Measurements from ENCODE around the gene ANK3. TPM values are rescaled to one million over a fixed set of nuclear protein-coding genes. Genes with fewer than 3 reads are reported as not detected.
A peak's percentile ranks its signal among the peaks of the same experiment; 100 is the strongest.

Gene ANK3
- total and polyA plus RNA-seq, 2 donors from 2014 or later: 38.2 to 214 TPM

DNA sequence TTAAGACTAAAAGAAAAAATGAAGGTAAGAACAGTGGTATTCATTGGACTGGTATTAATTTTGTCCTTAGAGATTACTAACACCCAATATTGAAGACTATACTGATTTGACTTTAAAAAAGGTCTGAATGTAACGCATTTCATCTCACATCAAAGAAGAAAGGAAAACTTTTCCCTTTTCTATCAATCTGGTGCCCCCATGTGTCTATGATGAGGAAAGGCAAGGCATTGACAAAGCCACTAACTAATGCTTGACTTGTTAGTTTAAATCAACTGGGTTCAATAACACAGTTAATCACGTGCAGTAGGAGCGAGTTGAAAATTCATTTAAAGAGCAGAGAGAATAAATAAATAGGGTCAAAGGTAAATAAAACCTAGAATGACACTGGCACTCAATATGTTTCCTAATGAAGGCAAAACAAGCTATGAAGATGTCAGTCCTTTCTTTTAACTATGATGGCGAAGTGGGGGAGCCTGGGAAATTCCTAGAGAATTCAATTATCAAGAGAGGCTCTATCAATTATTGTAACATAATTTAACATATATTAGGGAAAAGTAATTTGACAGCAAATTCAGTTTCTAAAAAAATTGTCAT lies 180.9 kb downstream of the ANK3 start:
- no peak overlapping the region for H3K27ac ChIP-seq (ENCODE audit: low read depth in 2 of 2, low read length in 2 of 2)
- peaks cover 0 to 2% (median 0%) of the 10 kb centered on the region in 3 donors for H3K36me3 ChIP-seq (ENCODE audit: control insufficient read depth in 2 of 3, insufficient read depth in 3 of 3, low read length in 3 of 3)
- H3K4me3 ChIP-seq (ENCODE audit: low read length in 3 of 3): no peak overlapping the region
- peaks cover 0 to 9% (median 0%) of the 10 kb centered on the region in 3 donors for H3K9me3 ChIP-seq (ENCODE audit: control insufficient read depth in 2 of 3, insufficient read depth in 1 of 3, low read length in 3 of 3)
- H3K4me1 ChIP-seq (ENCODE audit: control insufficient read depth in 2 of 3, insufficient read depth in 2 of 3, low read depth in 1 of 3, low read length in 3 of 3): peaks cover 0 to 6% (median 2%) of the 10 kb centered on the region in 3 donors
- intact Hi-C loops (cut with DNase I): loop anchor here (10.0 kb wide), 1 partner anchor 226 kb away; no protein-coding TSS in a partner anchor
- peak; percentile 81 for FAIRE-seq
- H3K27me3 ChIP-seq (ENCODE audit: control insufficient read depth, insufficient read depth, low read length): no peaks in the 10 kb centered on the region
- DNase-seq: peak in 2 of 5 donors; percentile 33 to 62
- TF ChIP-seq, protein P1, sequence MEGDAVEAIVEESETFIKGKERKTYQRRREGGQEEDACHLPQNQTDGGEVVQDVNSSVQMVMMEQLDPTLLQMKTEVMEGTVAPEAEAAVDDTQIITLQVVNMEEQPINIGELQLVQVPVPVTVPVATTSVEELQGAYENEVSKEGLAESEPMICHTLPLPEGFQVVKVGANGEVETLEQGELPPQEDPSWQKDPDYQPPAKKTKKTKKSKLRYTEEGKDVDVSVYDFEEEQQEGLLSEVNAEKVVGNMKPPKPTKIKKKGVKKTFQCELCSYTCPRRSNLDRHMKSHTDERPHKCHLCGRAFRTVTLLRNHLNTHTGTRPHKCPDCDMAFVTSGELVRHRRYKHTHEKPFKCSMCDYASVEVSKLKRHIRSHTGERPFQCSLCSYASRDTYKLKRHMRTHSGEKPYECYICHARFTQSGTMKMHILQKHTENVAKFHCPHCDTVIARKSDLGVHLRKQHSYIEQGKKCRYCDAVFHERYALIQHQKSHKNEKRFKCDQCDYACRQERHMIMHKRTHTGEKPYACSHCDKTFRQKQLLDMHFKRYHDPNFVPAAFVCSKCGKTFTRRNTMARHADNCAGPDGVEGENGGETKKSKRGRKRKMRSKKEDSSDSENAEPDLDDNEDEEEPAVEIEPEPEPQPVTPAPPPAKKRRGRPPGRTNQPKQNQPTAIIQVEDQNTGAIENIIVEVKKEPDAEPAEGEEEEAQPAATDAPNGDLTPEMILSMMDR (IDR thresholded peaks at IDR 0.05; ENCODE audit: borderline replicate concordance, extremely low read depth, insufficient read depth): peak; percentile 68
- no peak overlapping the region for H3K9ac ChIP-seq (ENCODE audit: low read length in 3 of 3)

DNA sequence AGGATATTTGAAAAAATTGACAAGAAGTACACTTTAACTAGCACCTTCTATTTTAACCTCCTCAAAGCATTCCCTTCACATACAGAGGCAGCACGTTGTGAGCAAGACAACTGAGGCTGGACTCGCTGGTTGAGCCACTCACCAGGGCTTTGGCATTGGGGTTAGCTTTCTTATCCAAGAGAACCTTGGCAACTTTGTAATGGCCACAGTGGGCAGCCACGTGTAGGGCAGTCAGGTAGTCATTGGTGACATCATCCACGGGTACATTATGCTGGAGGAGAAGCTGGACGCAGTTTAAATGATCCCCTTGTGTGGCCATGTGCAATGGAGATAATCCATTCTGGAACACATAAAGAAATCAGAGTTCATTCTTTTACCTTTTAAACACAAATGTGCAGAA lies 181.8 kb downstream of the ANK3 start:
- Histone ChIP-seq H3K36me3 (ENCODE audit: control insufficient read depth in 2 of 3, insufficient read depth in 3 of 3, low read length in 3 of 3) (peaks cover 0 to 2% (median 0%) of the 10 kb centered on the region in 3 donors), H3K4me3 (ENCODE audit: low read length in 3 of 3) (no peak overlapping the region), H3K4me1 (ENCODE audit: control insufficient read depth in 2 of 3, insufficient read depth in 2 of 3, low read depth in 1 of 3, low read length in 3 of 3) (peaks cover 0 to 6% (median 2%) of the 10 kb centered on the region in 3 donors), H3K27ac (ENCODE audit: low read depth in 2 of 2, low read length in 2 of 2) (no peak overlapping the region), H3K27me3 (ENCODE audit: control insufficient read depth, insufficient read depth, low read length) (no peaks in the 10 kb centered on the region), H3K9ac (ENCODE audit: low read length in 3 of 3) (no peak overlapping the region), H3K9me3 (ENCODE audit: control insufficient read depth in 2 of 3, insufficient read depth in 1 of 3, low read length in 3 of 3) (peaks cover 0 to 8% (median 0%) of the 10 kb centered on the region in 3 donors)
- FAIRE-seq: no peak
- TF ChIP-seq, protein P1 (IDR thresholded peaks at IDR 0.05; ENCODE audit: borderline replicate concordance, extremely low read depth, insufficient read depth): no peak
- intact Hi-C loops (cut with DNase I): loop anchor here (10.0 kb wide), 1 partner anchor 227 kb away; no protein-coding TSS in a partner anchor
- no peak for DNase-seq

DNA sequence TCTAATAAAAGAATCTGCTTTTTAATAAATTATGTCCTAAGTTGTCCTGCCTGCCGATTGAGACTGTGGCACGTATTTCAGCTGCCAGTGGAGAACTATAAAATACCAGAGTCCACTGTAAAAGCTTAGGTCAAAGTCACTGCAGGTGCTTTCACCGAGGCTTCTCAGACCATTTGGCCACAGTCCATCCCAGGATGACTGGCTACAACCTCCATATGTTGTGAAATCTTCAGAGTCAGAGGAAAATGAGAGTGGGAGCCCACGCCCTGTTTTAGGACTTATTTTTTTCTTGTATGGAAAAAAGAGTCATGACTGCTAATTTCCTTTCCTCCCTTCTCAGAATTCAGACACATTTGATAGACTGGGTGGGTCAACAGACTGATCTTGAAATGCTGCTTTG lies 182.9 kb downstream of the ANK3 start:
- H3K9me3 ChIP-seq (ENCODE audit: control insufficient read depth in 2 of 3, insufficient read depth in 1 of 3, low read length in 3 of 3): no peaks in the 10 kb centered on the region
- H3K27ac ChIP-seq (ENCODE audit: low read depth in 2 of 2, low read length in 2 of 2): no peak overlapping the region
- peaks cover 0 to 6% (median 2%) of the 10 kb centered on the region in 3 donors for H3K4me1 ChIP-seq (ENCODE audit: control insufficient read depth in 2 of 3, insufficient read depth in 2 of 3, low read depth in 1 of 3, low read length in 3 of 3)
- intact Hi-C loops (cut with DNase I): loop anchor here (10.0 kb wide), 1 partner anchor 228 kb away; no protein-coding TSS in a partner anchor
- TF ChIP-seq, protein P1 (IDR thresholded peaks at IDR 0.05; ENCODE audit: borderline replicate concordance, extremely low read depth, insufficient read depth): no peak
- H3K4me3 ChIP-seq (ENCODE audit: low read length in 3 of 3): no peak overlapping the region
- no peak overlapping the region for H3K9ac ChIP-seq (ENCODE audit: low read length in 3 of 3)
- FAIRE-seq (peak; percentile 37), DNase-seq (peak in 1 of 5 donors; percentile 4)
- no peaks in the 10 kb centered on the region for H3K27me3 ChIP-seq (ENCODE audit: control insufficient read depth, insufficient read depth, low read length)
- H3K36me3 ChIP-seq (ENCODE audit: control insufficient read depth in 2 of 3, insufficient read depth in 3 of 3, low read length in 3 of 3): peaks cover 0 to 2% (median 0%) of the 10 kb centered on the region in 3 donors

Measured in kidney (tissue), 14 donors.